Fibroblast of lung (primary cell): Measurements from ENCODE around the gene EML4.

Source experiments
- CTCF ChIP-seq, 2 donors: IDR thresholded peaks in 1 of 2; conservative IDR thresholded peaks in 1 of 2; 1 replicate in 1 of 2; 2 replicates in 1 of 2; pipeline ENCODE4 v1.5.1; 2011 to 2012; ENCODE audit warnings: low read length in 2 of 2, control low read depth in 1 of 2, inconsistent platforms in 1 of 2, low read depth in 1 of 2, mild to moderate bottlenecking in 1 of 2
- EZH2 ChIP-seq: IDR thresholded peaks from 2 replicates; pipeline ENCODE4 v1.5.1; 2012; ENCODE audit warnings: low read length, control low read depth, mild to moderate bottlenecking; ENCODE audit errors: missing control alignments

GRCh38 chr2:42227491-42227890 lies 58.3 kb downstream of the EML4 start:
- TF ChIP-seq CTCF (conservative IDR thresholded peaks at IDR 0.05 in 1 of 2, IDR thresholded peaks at IDR 0.05 in 1 of 2; ENCODE audit: low read depth in 1 of 2, low read length in 2 of 2) (no peak), EZH2 (no peak)
